ENCODE results near the gene SH3RF3.
"Not testable (repeated sequence)": the region's sequence is repeated elsewhere in the genome, so short reads cannot be mapped to it uniquely, and the experiment has no call there.

The SH3RF3 gene

GRCh38 chr2:109120686-109121085 is 8.3 kb upstream of the SH3RF3 start:
- not testable (repeated sequence) for H2BK15ac ChIP-seq (ENCODE audit: low read depth, poor library complexity, severe bottlenecking); H2AFZ ChIP-seq (ENCODE audit: low read depth, low read length); H3K4me3 ChIP-seq (ENCODE audit: insufficient read depth in 1 of 2, low read depth in 1 of 2, low read length in 2 of 2); H3K4ac ChIP-seq (ENCODE audit: low read depth in 1 of 2, low read length in 2 of 2); H3K18ac ChIP-seq (ENCODE audit: low read depth in 1 of 2, low read length in 2 of 2); H3K27ac ChIP-seq (ENCODE audit: low read length, poor library complexity, severe bottlenecking); H2BK120ac ChIP-seq (ENCODE audit: low read depth, low read length); DNase-seq; H4K91ac ChIP-seq (ENCODE audit: low read length); H3K14ac ChIP-seq (ENCODE audit: low read length in 2 of 2); H3K4me2 ChIP-seq (ENCODE audit: low read length, poor library complexity, severe bottlenecking); H3K4me1 ChIP-seq (ENCODE audit: control insufficient read depth, insufficient read depth, low read depth, low read length); H3K9ac ChIP-seq (ENCODE audit: low read length); H2AK5ac ChIP-seq (ENCODE audit: low read length, severe bottlenecking); H3K79me1 ChIP-seq (replicated peaks; ENCODE audit: low read length, poor library complexity, severe bottlenecking); H2BK12ac ChIP-seq (ENCODE audit: low read length in 2 of 2); H3K9me3 ChIP-seq (ENCODE audit: control insufficient read depth, low read length); H3K23ac ChIP-seq (ENCODE audit: low read length in 2 of 2); H4K8ac ChIP-seq (ENCODE audit: low read length); H3K36me3 ChIP-seq (ENCODE audit: control insufficient read depth in 1 of 2, insufficient read depth in 2 of 2, low read depth in 1 of 2, low read length in 2 of 2); H2BK5ac ChIP-seq (ENCODE audit: low read depth, low read length, poor library complexity, severe bottlenecking)
- 85% methylated on average over 8 of the region's 10 CpGs for WGBS
- H3K27me3 ChIP-seq (ENCODE audit: control insufficient read depth in 1 of 2, insufficient read depth in 1 of 2, low read length in 2 of 2), result peaks cover 10 to 54% of the 10 kb centered on the region in 2 experiments

DNA sequence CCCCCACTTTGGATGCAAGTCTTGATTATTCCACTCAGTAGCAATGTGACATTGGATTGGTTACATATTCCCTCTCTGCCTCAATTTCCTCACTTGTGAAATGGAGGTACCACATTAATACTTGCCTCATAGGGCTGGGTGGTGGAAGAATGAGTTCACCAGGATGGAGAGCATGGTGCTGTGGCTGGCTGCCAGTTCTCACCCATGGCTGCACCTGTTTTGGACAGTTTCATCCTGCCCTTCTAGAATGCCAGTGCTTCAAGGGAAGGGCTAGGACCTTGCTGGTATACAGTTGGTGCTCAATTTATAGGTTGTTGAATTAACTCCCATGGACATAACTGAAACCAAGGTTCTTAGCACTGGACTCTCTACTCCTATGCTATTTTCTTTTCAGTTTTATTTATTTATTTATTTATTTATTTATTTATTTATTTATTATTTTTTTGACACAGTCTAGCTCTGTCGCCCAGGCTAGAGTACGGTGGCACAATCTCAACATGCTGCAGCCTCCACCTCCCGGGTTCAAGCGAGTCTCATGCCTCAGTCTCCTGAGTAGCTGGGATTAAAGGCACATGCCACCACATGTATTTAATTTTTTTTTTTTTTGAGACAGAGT is 5.3 kb upstream of the SH3RF3 start:
- H3K36me3 ChIP-seq (ENCODE audit: control insufficient read depth in 1 of 2, insufficient read depth in 2 of 2, low read depth in 1 of 2, low read length in 2 of 2), result no peaks in the 10 kb centered on the region
- H3K27ac ChIP-seq (ENCODE audit: low read length, poor library complexity, severe bottlenecking), result no peak overlapping the region
- no peak overlapping the region for H2BK12ac ChIP-seq (ENCODE audit: low read length in 2 of 2)
- H2AFZ ChIP-seq (ENCODE audit: low read depth, low read length), result no peak overlapping the region
- peaks cover 10 to 44% of the 10 kb centered on the region in 2 experiments for H3K27me3 ChIP-seq (ENCODE audit: control insufficient read depth in 1 of 2, insufficient read depth in 1 of 2, low read length in 2 of 2)
- no peak overlapping the region for H3K18ac ChIP-seq (ENCODE audit: low read depth in 1 of 2, low read length in 2 of 2)
- H3K4me3 ChIP-seq (ENCODE audit: insufficient read depth in 1 of 2, low read depth in 1 of 2, low read length in 2 of 2), result no peak overlapping the region
- H3K4me1 ChIP-seq (ENCODE audit: control insufficient read depth, insufficient read depth, low read depth, low read length), result peaks cover 18% of the 10 kb centered on the region
- WGBS, result 92% methylated on average over 4 of the region's 4 CpGs
- no peak overlapping the region for H2BK5ac ChIP-seq (ENCODE audit: low read depth, low read length, poor library complexity, severe bottlenecking)
- no peak overlapping the region for H4K8ac ChIP-seq (ENCODE audit: low read length)
- H3K9ac ChIP-seq (ENCODE audit: low read length), result no peak overlapping the region
- H3K79me1 ChIP-seq (replicated peaks; ENCODE audit: low read length, poor library complexity, severe bottlenecking), result no peaks in the 10 kb centered on the region
- no peak overlapping the region for H2AK5ac ChIP-seq (ENCODE audit: low read length, severe bottlenecking)
- no peak overlapping the region for H3K14ac ChIP-seq (ENCODE audit: low read length in 2 of 2)
- no peak overlapping the region for H4K91ac ChIP-seq (ENCODE audit: low read length)
- no peak for DNase-seq
- no peak overlapping the region for H3K23ac ChIP-seq (ENCODE audit: low read length in 2 of 2)
- no peaks in the 10 kb centered on the region for H3K9me3 ChIP-seq (ENCODE audit: control insufficient read depth, low read length)
- no peak overlapping the region for H2BK15ac ChIP-seq (ENCODE audit: low read depth, poor library complexity, severe bottlenecking)
- no peak overlapping the region for H3K4me2 ChIP-seq (ENCODE audit: low read length, poor library complexity, severe bottlenecking)
- H2BK120ac ChIP-seq (ENCODE audit: low read depth, low read length), result no peak overlapping the region
- H3K4ac ChIP-seq (ENCODE audit: low read depth in 1 of 2, low read length in 2 of 2), result no peak overlapping the region

DNA sequence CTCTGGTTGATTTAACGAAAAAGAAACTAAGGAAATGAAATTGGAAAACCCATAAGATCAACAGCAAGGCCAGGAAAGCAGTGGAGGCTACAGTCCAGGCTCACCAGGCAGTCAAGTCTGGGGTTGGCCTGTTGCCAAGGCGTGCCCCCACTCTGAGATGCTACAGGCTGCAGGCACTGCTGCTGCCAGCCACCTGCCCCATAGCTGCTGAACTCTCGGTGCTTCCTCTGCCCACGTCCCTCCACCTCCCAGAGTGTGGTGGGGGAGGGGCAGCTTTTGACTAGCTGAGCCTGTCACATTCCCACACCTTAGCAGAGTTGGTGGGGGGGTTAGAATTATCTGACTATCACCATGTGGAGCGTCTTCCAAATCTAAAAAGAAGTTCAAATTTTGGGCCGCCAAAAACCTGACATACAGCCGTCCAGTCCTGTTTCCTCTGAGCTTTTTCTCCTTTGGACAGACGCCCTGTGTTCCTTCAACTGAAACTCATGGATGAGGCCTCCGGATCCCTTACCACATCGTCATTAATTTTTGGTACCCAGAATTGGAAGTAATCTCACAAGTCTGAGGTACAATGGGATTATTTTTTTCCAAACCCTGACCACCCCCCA is 3.9 kb upstream of the SH3RF3 start:
- Histone ChIP-seq H3K14ac (ENCODE audit: low read length in 2 of 2) (no peak overlapping the region), H3K4me2 (ENCODE audit: low read length, poor library complexity, severe bottlenecking) (peak overlapping the region; percentile 28), H3K27me3 (ENCODE audit: control insufficient read depth in 1 of 2, insufficient read depth in 1 of 2, low read length in 2 of 2) (peaks cover 10 to 35% of the 10 kb centered on the region in 2 experiments), H2AFZ (ENCODE audit: low read depth, low read length) (no peak overlapping the region), H3K4me3 (ENCODE audit: insufficient read depth in 1 of 2, low read depth in 1 of 2, low read length in 2 of 2) (peak overlapping the region in 1 of 2 experiments; percentile 2), H3K9ac (ENCODE audit: low read length) (peak overlapping the region; percentile 57), H3K18ac (ENCODE audit: low read depth in 1 of 2, low read length in 2 of 2) (peak overlapping the region; percentile 24 to 85), H4K8ac (ENCODE audit: low read length) (no peak overlapping the region), H3K36me3 (ENCODE audit: control insufficient read depth in 1 of 2, insufficient read depth in 2 of 2, low read depth in 1 of 2, low read length in 2 of 2) (peaks cover 0 to under 1% of the 10 kb centered on the region in 2 experiments), H2BK120ac (ENCODE audit: low read depth, low read length) (no peak overlapping the region), H3K27ac (ENCODE audit: low read length, poor library complexity, severe bottlenecking) (peak overlapping the region; percentile 91), H2AK5ac (ENCODE audit: low read length, severe bottlenecking) (peak overlapping the region; percentile 93), H3K4me1 (ENCODE audit: control insufficient read depth, insufficient read depth, low read depth, low read length) (peaks cover 32% of the 10 kb centered on the region), H4K91ac (ENCODE audit: low read length) (peak overlapping the region; percentile 44), H3K79me1 (replicated peaks; ENCODE audit: low read length, poor library complexity, severe bottlenecking) (peaks cover 4% of the 10 kb centered on the region), H2BK15ac (ENCODE audit: low read depth, poor library complexity, severe bottlenecking) (no peak overlapping the region), H3K4ac (ENCODE audit: low read depth in 1 of 2, low read length in 2 of 2) (peak overlapping the region in 1 of 2 experiments; percentile 22), H3K23ac (ENCODE audit: low read length in 2 of 2) (no peak overlapping the region), H2BK5ac (ENCODE audit: low read depth, low read length, poor library complexity, severe bottlenecking) (peak overlapping the region; percentile 83), H2BK12ac (ENCODE audit: low read length in 2 of 2) (peak overlapping the region in 1 of 2 experiments; percentile 76), H3K9me3 (ENCODE audit: control insufficient read depth, low read length) (no peaks in the 10 kb centered on the region)
- DNase-seq, result no peak
- WGBS, result 79% methylated on average over 10 of the region's 10 CpGs

All from mesenchymal stem cell (in vitro differentiated cells and primary cell).